HG03354 (cell line): Measurements from ENCODE around the gene NIN.

Experiments used
- ATAC-seq: cut with Tn5 transposase; IDR thresholded peaks from one replicate; pipeline ENCODE4 v1.9.1; 2021; ENCODE audit warnings: mild to moderate bottlenecking; ENCODE audit not compliant: unreplicated experiment, poor library complexity, severe bottlenecking

The NIN gene

DNA sequence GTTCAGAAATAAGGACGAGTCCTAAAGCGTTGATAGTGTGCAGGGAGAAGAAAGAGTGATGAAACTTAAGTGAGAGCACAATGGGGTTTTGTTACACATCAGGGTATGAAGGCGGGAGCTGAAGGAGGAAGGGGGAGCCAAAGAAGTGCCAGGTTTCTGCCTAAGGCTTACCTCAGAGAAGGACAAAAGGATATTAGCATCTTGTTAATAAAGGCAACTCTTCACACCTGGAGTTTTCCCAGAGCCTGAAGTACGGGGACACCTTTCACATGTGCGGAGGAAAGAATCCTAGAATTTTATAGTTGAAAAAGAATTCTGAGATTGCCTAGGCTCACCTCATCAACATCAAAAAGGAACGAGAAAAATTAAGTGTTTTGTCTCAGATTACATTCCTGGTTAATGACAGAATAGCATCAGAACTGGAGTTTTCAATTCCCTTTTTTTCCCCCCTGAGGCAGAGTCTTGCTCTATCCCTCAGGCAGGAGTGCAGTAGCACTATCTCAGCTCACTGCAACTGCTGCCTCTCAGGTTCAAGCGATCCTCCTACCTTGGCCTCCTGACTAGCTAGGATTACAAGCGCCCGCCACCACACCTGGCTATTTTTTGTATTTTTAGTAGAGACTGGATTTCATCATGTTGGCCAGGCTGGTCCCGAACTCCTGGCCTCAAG, 160.6 kb downstream of the NIN start:
- no peak for ATAC-seq
